MV-4-11 (cell line): ENCODE results near the gene PXT1.

Experiments used
- DNase-seq: peaks from one replicate; lab custom pipeline; 2025; lab: John Stamatoyannopoulos, UW

PXT1 gene

DNA sequence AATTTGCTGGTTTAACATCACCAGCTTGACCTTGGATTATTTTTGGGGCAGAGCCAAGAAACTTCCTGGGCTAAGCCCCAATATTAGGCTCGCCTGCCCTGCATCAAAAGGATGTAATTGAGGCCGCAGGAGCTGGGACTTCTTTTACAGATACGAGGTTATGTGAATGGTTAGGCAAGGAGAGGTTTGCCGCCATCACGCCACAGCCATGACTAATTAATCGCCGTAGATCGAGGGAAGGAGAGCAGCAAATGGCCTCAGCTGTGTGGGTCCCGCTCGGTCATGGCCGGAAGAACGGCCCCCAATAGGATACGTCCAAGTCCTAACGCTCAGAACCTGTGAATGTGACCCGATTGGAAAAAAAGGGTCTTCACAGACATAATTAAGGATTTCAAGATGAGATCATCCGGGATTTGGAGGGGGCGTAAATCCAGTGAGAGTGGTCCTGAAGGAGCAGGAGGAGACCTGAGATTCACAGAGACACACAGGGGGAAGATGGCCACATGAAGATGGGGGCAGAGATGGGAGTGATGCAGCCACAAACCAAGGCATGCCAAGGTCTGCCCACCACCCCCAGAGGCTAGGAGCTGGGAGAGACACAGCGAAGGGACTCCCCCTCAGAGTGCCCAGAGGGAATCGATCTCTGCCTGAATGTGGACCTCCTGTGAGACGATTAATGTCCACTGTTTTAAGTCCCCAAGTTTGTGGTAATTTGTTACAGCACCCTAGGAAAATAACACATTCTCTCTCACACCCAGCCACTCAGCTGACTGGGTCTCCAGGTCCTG lies 96.0 kb downstream of the PXT1 start:
- DNase-seq: no peak

DNA sequence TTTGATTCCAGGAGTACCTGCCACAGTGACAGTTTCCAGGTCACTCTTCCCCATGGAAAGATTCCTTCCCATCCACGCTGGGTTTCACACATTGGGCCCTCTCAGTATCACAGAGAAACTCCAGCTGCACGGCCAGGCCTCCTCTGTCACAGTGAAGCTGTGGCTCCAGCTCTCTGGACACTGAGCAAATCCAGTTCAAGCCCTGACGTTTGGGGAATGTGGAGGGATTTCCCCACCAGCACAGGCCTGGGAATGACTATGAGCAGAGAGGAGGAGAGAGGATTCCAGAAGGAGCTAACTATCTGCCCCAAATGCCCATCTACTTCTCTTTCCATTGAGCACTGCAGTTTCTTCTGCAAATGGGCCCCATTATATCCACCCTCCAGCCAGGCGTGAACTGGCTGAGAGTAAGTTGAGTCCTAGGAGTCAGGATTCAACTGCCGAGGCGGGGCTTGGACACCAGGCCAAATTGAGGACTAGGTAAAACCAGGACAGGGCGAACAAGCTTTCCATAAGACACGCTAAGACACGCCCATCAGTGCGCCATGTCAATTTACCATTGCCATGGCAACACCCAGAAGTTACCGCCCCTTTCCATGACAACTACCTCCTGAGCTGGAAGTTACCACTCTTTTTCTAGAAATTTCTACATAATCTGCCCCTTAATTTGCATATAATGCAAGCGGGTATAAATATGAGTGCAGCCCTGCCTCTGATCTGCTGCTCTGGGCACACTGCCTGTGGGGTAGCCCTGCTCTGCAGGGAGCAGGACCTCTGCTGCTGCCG lies 96.8 kb downstream of the PXT1 start:
- DNase-seq: no peak

DNA sequence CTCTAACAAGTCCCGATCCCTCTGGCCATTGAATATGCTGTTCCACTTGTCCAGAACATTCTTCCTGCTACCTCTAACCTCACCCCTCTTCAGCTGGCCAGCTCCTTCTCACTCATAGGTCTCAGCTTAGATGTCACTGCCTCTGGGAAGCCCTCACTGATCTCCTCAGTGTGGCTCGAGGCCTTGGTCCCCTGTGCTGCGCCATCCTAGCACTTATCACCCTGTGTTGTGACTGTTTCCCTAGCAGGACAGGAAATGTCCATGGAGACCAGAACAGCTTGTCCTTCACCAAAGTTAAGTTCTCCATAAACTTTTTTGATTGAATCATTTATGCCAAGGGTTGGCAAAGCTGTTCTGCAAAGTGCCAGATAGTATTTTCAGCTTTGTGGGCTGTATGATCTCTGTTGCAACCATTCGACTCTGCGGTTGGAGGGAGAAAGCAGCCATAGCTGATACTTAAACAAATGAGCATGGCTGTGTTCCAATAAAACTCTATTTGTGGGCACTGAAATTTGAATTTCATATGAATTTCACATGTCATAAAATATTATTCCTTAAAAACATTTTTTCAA lies 99.5 kb downstream of the PXT1 start:
- peak; percentile 77 for DNase-seq

DNA sequence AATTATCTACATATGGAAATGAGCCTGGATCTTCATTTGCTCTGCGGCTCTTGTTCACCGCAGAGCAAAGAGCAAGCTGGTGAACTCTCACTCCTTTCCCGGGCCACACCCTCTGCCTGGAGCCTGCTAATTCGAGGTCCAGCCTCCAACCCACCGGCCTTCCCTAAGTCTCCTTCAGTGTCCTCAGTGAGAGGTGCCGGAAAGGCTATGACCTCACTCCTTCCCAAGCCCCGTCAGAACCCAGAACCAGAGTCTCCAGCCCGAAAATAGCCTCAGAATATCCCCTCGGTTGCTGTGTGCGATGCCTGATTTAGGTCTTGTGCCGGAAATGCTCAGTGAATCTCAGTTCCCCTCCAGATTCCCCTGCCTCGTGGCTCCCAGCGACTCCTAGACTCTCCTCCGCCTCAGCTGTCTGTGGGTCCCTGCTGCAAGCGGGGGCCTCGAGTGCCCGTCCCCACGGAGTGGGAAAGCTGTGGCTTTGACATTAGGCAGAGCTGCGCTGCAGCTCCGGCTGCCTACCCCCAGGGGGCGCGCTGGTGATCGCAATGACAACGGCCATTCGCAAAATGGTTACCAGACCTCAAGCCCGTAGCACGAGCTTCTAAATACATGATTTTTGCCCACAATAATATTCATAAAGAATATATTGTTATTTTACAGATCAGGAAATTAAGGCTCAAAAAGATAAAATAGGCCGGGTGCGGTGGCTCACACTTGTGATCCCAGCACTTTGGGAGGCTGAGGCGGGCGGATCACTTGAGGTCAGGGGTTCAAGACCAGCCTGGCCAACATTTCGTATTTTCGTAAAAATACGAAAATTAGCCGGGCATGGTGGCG lies 101.8 kb downstream of the PXT1 start:
- DNase-seq: peak; percentile 60
